ENCODE data around the gene ZBTB43.

GRCh38 chr9:126784401-126784800 lies 20.4 kb upstream of the ZBTB43 start:
- no peak for TF ChIP-seq CTCF (IDR thresholded peaks at IDR 0.05)
- no peak for TF ChIP-seq POLR2A (IDR thresholded peaks at IDR 0.05; ENCODE audit: low read depth)
- TF ChIP-seq EP300 (IDR thresholded peaks at IDR 0.05) = no peak
- no peak for TF ChIP-seq POLR2AphosphoS5 (IDR thresholded peaks at IDR 0.05)

All from esophagus muscularis mucosa (tissue), 4 donors.